H9 (cell line): Measurements from ENCODE around the gene SERINC3. TPM values are rescaled to one million over a fixed set of nuclear protein-coding genes. Genes with fewer than 3 reads are reported as not detected.

Experiments used
- DNase-seq: peaks from one replicate; pipeline ENCODE4 v3.0.0-alpha.2; 2017
- H2AFZ ChIP-seq: one replicate; pipeline ENCODE4 v1.6.1; 2013; ENCODE audit warnings: mild to moderate bottlenecking, low read length, control low read depth, moderate library complexity
- H2AK5ac ChIP-seq: 2 replicates; pipeline ENCODE4 v1.6.1; 2013; ENCODE audit warnings: low read length, control low read depth, mixed read lengths; ENCODE audit not compliant: insufficient read length
- H2BK120ac ChIP-seq: one replicate; pipeline ENCODE4 v1.6.1; 2013; ENCODE audit warnings: low read depth, mild to moderate bottlenecking, low read length, control low read depth, inconsistent platforms; ENCODE audit not compliant: poor library complexity, severe bottlenecking
- H2BK12ac ChIP-seq: 2 replicates; pipeline ENCODE4 v1.6.1; 2013; ENCODE audit warnings: low read length, control low read depth, mixed read lengths, low read depth; ENCODE audit not compliant: insufficient read length
- H2BK15ac ChIP-seq: 2 replicates; pipeline ENCODE4 v1.6.1; 2013; ENCODE audit warnings: low read depth, low read length, control low read depth
- H2BK20ac ChIP-seq: one replicate; pipeline ENCODE4 v1.6.1; 2013; ENCODE audit warnings: low read depth, mild to moderate bottlenecking, low read length, control low read depth, inconsistent platforms; ENCODE audit not compliant: poor library complexity, severe bottlenecking
- H2BK5ac ChIP-seq: 2 replicates; pipeline ENCODE4 v1.6.1; 2013; ENCODE audit warnings: low read length, control low read depth, mixed read lengths; ENCODE audit not compliant: insufficient read length
- H3K14ac ChIP-seq: 2 replicates; pipeline ENCODE4 v1.6.1; 2013; ENCODE audit warnings: low read length, control low read depth; ENCODE audit not compliant: insufficient read depth
- H3K18ac ChIP-seq: 2 replicates; pipeline ENCODE4 v1.6.1; 2013; ENCODE audit warnings: low read depth, mild to moderate bottlenecking, mixed read lengths, low read length, control low read depth; ENCODE audit not compliant: insufficient read length
- H3K23ac ChIP-seq: 2 replicates; pipeline ENCODE4 v1.6.1; 2013; ENCODE audit warnings: low read length, control low read depth, mixed read lengths, low read depth; ENCODE audit not compliant: insufficient read length
- H3K23me2 ChIP-seq: 2 replicates; pipeline ENCODE4 v1.6.1; 2013; ENCODE audit warnings: low read depth, mild to moderate bottlenecking, mixed read lengths, low read length, control low read depth; ENCODE audit not compliant: insufficient read length, poor library complexity, severe bottlenecking
- H3K27ac ChIP-seq: 2 replicates; pipeline ENCODE4 v1.5.1; 2013; ENCODE audit warnings: low read length, control low read depth, mixed read lengths, low read depth; ENCODE audit not compliant: insufficient read length
- H3K27me3 ChIP-seq: 2 replicates; pipeline ENCODE4 v1.6.1; 2013; ENCODE audit warnings: low read length, control low read depth, inconsistent platforms; ENCODE audit not compliant: insufficient read depth
- H3K4ac ChIP-seq: 2 replicates; pipeline ENCODE4 v1.6.1; 2013; ENCODE audit warnings: low read depth, mild to moderate bottlenecking, control low read depth, inconsistent platforms, low read length, moderate library complexity
- H3K4me1 ChIP-seq: 2 replicates; pipeline ENCODE4 v1.6.1; 2013; ENCODE audit warnings: low read length, control low read depth, inconsistent platforms; ENCODE audit not compliant: insufficient read depth
- H3K4me2 ChIP-seq: 2 replicates; pipeline ENCODE4 v1.6.1; 2013; ENCODE audit warnings: low read length, control low read depth, mixed read lengths; ENCODE audit not compliant: insufficient read length, insufficient read depth
- H3K56ac ChIP-seq: 2 replicates; pipeline ENCODE4 v1.6.1; 2013; ENCODE audit warnings: low read depth, mild to moderate bottlenecking, mixed read lengths, low read length, control low read depth; ENCODE audit not compliant: insufficient read length
- H3K79me1 ChIP-seq: 2 replicates; pipeline ENCODE4 v1.6.1; 2013; ENCODE audit warnings: low read depth, mild to moderate bottlenecking, moderate library complexity, low read length, control low read depth, inconsistent platforms; ENCODE audit not compliant: insufficient read depth, poor library complexity, severe bottlenecking
- H3K79me2 ChIP-seq: 2 replicates; pipeline ENCODE4 v1.6.1; 2013; ENCODE audit warnings: low read length, control low read depth, inconsistent platforms; ENCODE audit not compliant: insufficient read depth
- H3K9ac ChIP-seq: 2 replicates; pipeline ENCODE4 v1.6.1; 2013; ENCODE audit warnings: low read length, control low read depth, mixed read lengths; ENCODE audit not compliant: insufficient read length; ENCODE audit errors: extremely low read depth
- H3K9me3 ChIP-seq: one replicate; pipeline ENCODE4 v1.6.1; 2013; ENCODE audit warnings: low read depth, low read length, inconsistent platforms; ENCODE audit not compliant: control insufficient read depth
- H3T11ph ChIP-seq: one replicate; pipeline ENCODE4 v1.6.1; 2013; ENCODE audit warnings: mild to moderate bottlenecking, low read length, control low read depth, inconsistent platforms
- H4K20me1 ChIP-seq: one replicate; pipeline ENCODE4 v1.6.1; 2013; ENCODE audit not compliant: control insufficient read depth, insufficient read length, insufficient read depth
- H4K5ac ChIP-seq: 2 replicates; pipeline ENCODE4 v1.6.1; 2013; ENCODE audit warnings: low read depth, mild to moderate bottlenecking, mixed read lengths, low read length, control low read depth; ENCODE audit not compliant: insufficient read length
- H4K8ac ChIP-seq: replicated peaks from 2 replicates; pipeline ENCODE4 v1.6.1; 2013; ENCODE audit warnings: low read length, control low read depth, mixed read lengths, low read depth; ENCODE audit not compliant: insufficient read length
- H4K91ac ChIP-seq: 2 replicates; pipeline ENCODE4 v1.6.1; 2013; ENCODE audit warnings: low read depth, mild to moderate bottlenecking, moderate library complexity, mixed read lengths, low read length, control low read depth; ENCODE audit not compliant: insufficient read length
- H3K27ac Mint-ChIP-seq, 3 experiments: 2 replicates in 2 of 3; 3 replicates in 1 of 3; pipeline ENCODE4 v1.8.0; 2020 to 2021; ENCODE audit warnings: mixed read lengths in 3 of 3, mild to moderate bottlenecking in 1 of 3, moderate library complexity in 1 of 3
- H3K27me3 Mint-ChIP-seq: 2 replicates; pipeline ENCODE4 v1.8.0; 2021; ENCODE audit warnings: low read depth, mild to moderate bottlenecking, moderate library complexity, mixed read lengths
- H3K36me3 Mint-ChIP-seq, 3 experiments: 2 replicates in 2 of 3; 3 replicates in 1 of 3; pipeline ENCODE4 v1.8.0; 2020 to 2021; ENCODE audit warnings: low read depth in 3 of 3, mixed read lengths in 3 of 3; ENCODE audit not compliant: insufficient read depth in 1 of 3
- H3K4me1 Mint-ChIP-seq, 2 experiments: 2 replicates each; pipeline ENCODE4 v1.8.0; 2020; ENCODE audit warnings: mixed read lengths in 2 of 2
- H3K4me3 Mint-ChIP-seq, 2 experiments: 2 replicates in 1 of 2; 3 replicates in 1 of 2; pipeline ENCODE4 v1.8.0; 2020 to 2021; ENCODE audit warnings: mild to moderate bottlenecking in 2 of 2, mixed read lengths in 2 of 2, moderate library complexity in 1 of 2
- H3K9me3 Mint-ChIP-seq, 2 experiments: 2 replicates in 1 of 2; 3 replicates in 1 of 2; pipeline ENCODE4 v1.8.0; 2020; ENCODE audit warnings: mild to moderate bottlenecking in 2 of 2, mixed read lengths in 2 of 2, moderate library complexity in 1 of 2
- WGBS: extraction: QIAGEN DNeasy Blood & Tissue Kit; methylation state at CpG from one replicate; pipeline ENCODE4 v1.1.7; 2013; ENCODE audit warnings: missing lambda C conversion rate, low lambda C conversion rate, mixed read lengths; ENCODE audit not compliant: insufficient read length; ENCODE audit errors: extremely low coverage; 5-methylcytosine and 5-hydroxymethylcytosine counted together
- total RNA-seq: library from RNA; stranded (reverse); gene quantifications from 2 replicates; pipeline ENCODE4 v1.2.1, GENCODE V29; 2021
- TF ChIP-seq, protein P1 (sequence below): fragments of 200-600 bp; sonication (generic); conservative IDR thresholded peaks from 3 replicates; pipeline ENCODE4 v1.8.0; 2021; ENCODE audit warnings: antibody characterized with exemption, mild to moderate bottlenecking

Gene SERINC3
- total RNA-seq, 1 experiment from 2014 or later, result 41.5 TPM

DNA sequence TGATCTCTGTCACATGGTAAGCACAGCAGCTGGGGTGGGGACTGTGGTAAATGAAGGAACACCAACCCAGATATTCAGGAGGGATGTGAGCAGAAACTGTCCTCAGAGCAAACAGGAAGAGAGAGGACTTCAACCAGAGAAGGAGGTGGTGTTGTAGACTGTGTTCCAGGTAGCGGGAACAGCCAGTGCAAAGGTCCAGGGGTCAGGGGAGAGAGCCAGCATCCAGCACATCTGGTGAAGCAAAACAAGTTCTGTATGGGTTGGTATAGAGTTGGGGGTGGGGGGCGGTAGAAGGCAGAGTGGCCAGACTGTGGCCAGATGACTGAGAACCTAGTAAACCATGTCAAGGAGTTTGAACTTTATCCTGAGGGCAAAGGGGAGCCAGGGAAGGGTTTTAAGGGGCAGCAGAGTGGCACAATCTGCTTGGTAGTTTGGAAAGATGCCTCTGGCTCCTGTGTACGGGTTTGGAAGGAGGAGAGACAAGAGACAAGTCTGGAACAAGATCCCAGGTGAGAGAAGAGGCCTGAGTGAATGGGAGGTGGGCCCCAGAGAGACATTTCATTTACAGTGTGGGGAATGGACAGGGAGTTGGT lies 73.9 kb downstream of the SERINC3 start:
- Histone ChIP-seq H4K8ac (no peak overlapping the region), H3T11ph (no peak overlapping the region), H2BK5ac (no peak overlapping the region), H3K4me2 (no peak overlapping the region), H2AFZ (no peak overlapping the region), H3K9me3 (no peaks in the 10 kb centered on the region), H3K4me1 (no peaks in the 10 kb centered on the region), H3K14ac (no peak overlapping the region), H2BK12ac (no peak overlapping the region), H3K27ac (no peak overlapping the region), H3K56ac (no peak overlapping the region), H3K79me2 (no peaks in the 10 kb centered on the region), H3K79me1 (no peaks in the 10 kb centered on the region), H2BK15ac (no peak overlapping the region), H2BK120ac (no peak overlapping the region), H4K20me1 (no peaks in the 10 kb centered on the region), H4K5ac (no peak overlapping the region), H3K23ac (no peak overlapping the region), H2BK20ac (no peak overlapping the region), H3K27me3 (no peaks in the 10 kb centered on the region), H3K4ac (no peak overlapping the region), H4K91ac (no peak overlapping the region), H3K9ac (no peak overlapping the region), H2AK5ac (no peak overlapping the region), H3K18ac (no peak overlapping the region), H3K23me2 (no peaks in the 10 kb centered on the region)
- Mint-ChIP-seq H3K9me3 (no peaks in the 10 kb centered on the region), H3K4me3 (no peak overlapping the region), H3K27ac (no peak overlapping the region; a peak in 1 of 7 replicates), H3K27me3 (peaks cover 5% of the 10 kb centered on the region), H3K36me3 (no peaks in the 10 kb centered on the region), H3K4me1 (peaks cover 0 to 4% of the 10 kb centered on the region in 2 experiments; a peak in 2 of 4 replicates)
- DNase-seq, result no peak
- no CpG with 5 or more reads among the region's 3 CpGs for WGBS
- TF ChIP-seq, protein P1, sequence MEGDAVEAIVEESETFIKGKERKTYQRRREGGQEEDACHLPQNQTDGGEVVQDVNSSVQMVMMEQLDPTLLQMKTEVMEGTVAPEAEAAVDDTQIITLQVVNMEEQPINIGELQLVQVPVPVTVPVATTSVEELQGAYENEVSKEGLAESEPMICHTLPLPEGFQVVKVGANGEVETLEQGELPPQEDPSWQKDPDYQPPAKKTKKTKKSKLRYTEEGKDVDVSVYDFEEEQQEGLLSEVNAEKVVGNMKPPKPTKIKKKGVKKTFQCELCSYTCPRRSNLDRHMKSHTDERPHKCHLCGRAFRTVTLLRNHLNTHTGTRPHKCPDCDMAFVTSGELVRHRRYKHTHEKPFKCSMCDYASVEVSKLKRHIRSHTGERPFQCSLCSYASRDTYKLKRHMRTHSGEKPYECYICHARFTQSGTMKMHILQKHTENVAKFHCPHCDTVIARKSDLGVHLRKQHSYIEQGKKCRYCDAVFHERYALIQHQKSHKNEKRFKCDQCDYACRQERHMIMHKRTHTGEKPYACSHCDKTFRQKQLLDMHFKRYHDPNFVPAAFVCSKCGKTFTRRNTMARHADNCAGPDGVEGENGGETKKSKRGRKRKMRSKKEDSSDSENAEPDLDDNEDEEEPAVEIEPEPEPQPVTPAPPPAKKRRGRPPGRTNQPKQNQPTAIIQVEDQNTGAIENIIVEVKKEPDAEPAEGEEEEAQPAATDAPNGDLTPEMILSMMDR, result no peak

Other genes starting within 250 kb of the SERINC3 start
- gene FITM2, start 210.9 kb downstream of the SERINC3 start, total RNA-seq, result 1.7 TPM in 2 replicates
- not detected in 2 replicates for gene R3HDML, start 185.0 kb downstream of the SERINC3 start, total RNA-seq
- gene HNF4A, start 166.4 kb downstream of the SERINC3 start, total RNA-seq, result 0.04 TPM in 1 of 2 replicates, not detected in the other
- gene TTPAL, start 46.2 kb downstream of the SERINC3 start, total RNA-seq, result 19.5 and 21.1 TPM in 2 replicates
- gene PKIG, start 60.5 kb upstream of the SERINC3 start, total RNA-seq, result 23.0 and 27.0 TPM in 2 replicates
- 19.2 and 22.0 TPM in 2 replicates for gene ADA, start 129.6 kb upstream of the SERINC3 start, total RNA-seq
- gene CCN5, start 193.3 kb upstream of the SERINC3 start, total RNA-seq, result not detected in 2 replicates
- 0.33 and 0.39 TPM in 2 replicates for gene KCNK15, start 223.8 kb upstream of the SERINC3 start, total RNA-seq